Measurements from ENCODE around the gene FGD6.
A peak's percentile ranks its signal among the peaks of the same experiment; 100 is the strongest.

The FGD6 gene

DNA sequence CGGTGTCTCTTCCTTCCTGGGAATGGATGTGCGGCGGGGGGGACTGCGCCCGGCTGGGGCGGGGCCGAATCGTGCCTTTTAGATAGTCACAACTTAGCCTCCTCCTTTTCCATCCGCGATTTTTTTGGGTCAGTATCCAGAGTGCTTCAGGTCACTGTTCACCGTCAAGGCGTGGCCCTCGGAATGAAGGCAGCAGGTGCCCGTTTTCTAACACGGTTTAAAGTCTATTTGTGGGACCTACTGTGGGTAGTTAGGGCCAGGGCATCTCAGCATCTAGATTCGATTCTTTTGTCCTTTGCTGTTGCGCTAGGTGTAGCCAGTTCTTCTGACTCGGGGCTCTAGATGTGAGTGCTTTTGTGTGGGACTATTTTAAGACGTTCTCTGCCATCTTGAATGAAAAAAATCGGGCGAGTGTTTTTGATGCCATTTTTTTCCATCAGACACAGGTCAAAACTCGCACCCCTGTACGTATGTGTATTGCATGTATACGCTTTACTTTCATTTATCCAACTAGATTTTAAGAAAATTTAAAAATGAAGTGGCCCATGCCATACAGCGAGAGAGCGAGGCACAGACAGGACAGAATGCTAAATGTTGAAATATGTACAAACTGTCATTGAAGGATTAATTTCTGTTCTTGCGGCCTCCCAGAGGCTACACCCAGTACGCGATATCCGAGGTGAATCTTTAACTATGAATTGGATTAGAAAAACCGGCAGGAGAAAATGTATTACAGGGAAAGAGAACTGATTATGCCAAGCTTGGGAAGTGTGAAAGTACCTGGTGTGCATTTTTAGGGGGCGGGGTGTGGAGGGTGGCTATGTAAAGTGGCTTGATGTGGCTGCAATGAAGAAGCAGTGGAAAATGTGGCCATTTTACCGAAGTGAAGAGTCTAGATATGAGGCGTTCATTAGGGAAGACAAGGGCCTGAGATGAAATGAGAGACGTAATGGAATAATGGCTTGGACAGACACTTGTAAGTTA, 1.2 kb upstream of the FGD6 start:
- Histone ChIP-seq H4K20me1 (ENCODE audit: low read depth, low read length) (no peaks in the 10 kb centered on the region), H3K4me2 (ENCODE audit: low read depth, low read length, poor library complexity, severe bottlenecking) (peak overlapping the region; percentile 79), H3K79me2 (ENCODE audit: insufficient read depth, low read length) (peaks cover 60% of the 10 kb centered on the region), H3F3A (ENCODE audit: insufficient read depth) (peaks cover 18% of the 10 kb centered on the region), H3K9me2 (replicated peaks; ENCODE audit: insufficient read depth, low read length) (no peaks in the 10 kb centered on the region), H3K27ac (ENCODE audit: low read depth, low read length) (peak overlapping the region; percentile 82), H3K27me3 (ENCODE audit: low read length) (no peaks in the 10 kb centered on the region), H3K9ac (ENCODE audit: low read length) (peak overlapping the region; percentile 79), H3K9me3 (ENCODE audit: insufficient read depth, low read length) (no peaks in the 10 kb centered on the region), H2AFZ (ENCODE audit: low read depth, low read length, severe bottlenecking) (peak overlapping the region; percentile 87), H3K4me3 (ENCODE audit: insufficient read depth, low read length, poor library complexity, severe bottlenecking) (peak overlapping the region; percentile 86), H3K36me3 (ENCODE audit: low read length) (no peaks in the 10 kb centered on the region)
- TF ChIP-seq EZH2phosphoT487 (conservative IDR thresholded peaks at IDR 0.05; ENCODE audit: low read length) (no peak), CTCF (IDR thresholded peaks at IDR 0.05; ENCODE audit: insufficient read depth, low read length, poor library complexity, severe bottlenecking) (no peak)

- Histone ChIP-seq H3K79me2 (ENCODE audit: insufficient read depth, low read length) (peaks cover 44% of the 10 kb centered on the region), H3K9me2 (replicated peaks; ENCODE audit: insufficient read depth, low read length) (no peaks in the 10 kb centered on the region)
Measured at GRCh38 chr12:95216711-95217376, 423 bp downstream of the FGD6 start.

GRCh38 chr12:95215949-95216348, 1.3 kb downstream of the FGD6 start:
- Histone ChIP-seq H3K9ac (ENCODE audit: low read length) (peak overlapping the region; percentile 60; the same call in 1 of the 2 replicates), H3F3A (ENCODE audit: insufficient read depth) (peaks cover 18% of the 10 kb centered on the region), H3K36me3 (ENCODE audit: low read length) (no peaks in the 10 kb centered on the region), H2AFZ (ENCODE audit: low read depth, low read length, severe bottlenecking) (no peak overlapping the region), H3K4me3 (ENCODE audit: insufficient read depth, low read length, poor library complexity, severe bottlenecking) (no peak overlapping the region), H4K20me1 (ENCODE audit: low read depth, low read length) (no peaks in the 10 kb centered on the region), H3K9me2 (replicated peaks; ENCODE audit: insufficient read depth, low read length) (no peaks in the 10 kb centered on the region), H3K9me3 (ENCODE audit: insufficient read depth, low read length) (no peaks in the 10 kb centered on the region), H3K79me2 (ENCODE audit: insufficient read depth, low read length) (peaks cover 35% of the 10 kb centered on the region), H3K4me2 (ENCODE audit: low read depth, low read length, poor library complexity, severe bottlenecking) (peak overlapping the region; percentile 92), H3K27ac (ENCODE audit: low read depth, low read length) (no peak overlapping the region), H3K27me3 (ENCODE audit: low read length) (no peaks in the 10 kb centered on the region)
- TF ChIP-seq CTCF (IDR thresholded peaks at IDR 0.05; ENCODE audit: insufficient read depth, low read length, poor library complexity, severe bottlenecking) = no peak
- TF ChIP-seq EZH2phosphoT487 (conservative IDR thresholded peaks at IDR 0.05; ENCODE audit: low read length) = no peak

More at GRCh38 chr12:95216711-95217376, 423 bp downstream of the FGD6 start:
- Histone ChIP-seq H3K27me3 (ENCODE audit: low read length) (no peaks in the 10 kb centered on the region), H3K4me2 (ENCODE audit: low read depth, low read length, poor library complexity, severe bottlenecking) (peak overlapping the region; percentile 92), H3K4me3 (ENCODE audit: insufficient read depth, low read length, poor library complexity, severe bottlenecking) (peak overlapping the region; percentile 60), H3K9me3 (ENCODE audit: insufficient read depth, low read length) (no peaks in the 10 kb centered on the region), H4K20me1 (ENCODE audit: low read depth, low read length) (no peaks in the 10 kb centered on the region), H3K27ac (ENCODE audit: low read depth, low read length) (peak overlapping the region; percentile 23; the same call in 1 of the 2 replicates), H3K9ac (ENCODE audit: low read length) (peak overlapping the region; percentile 60), H2AFZ (ENCODE audit: low read depth, low read length, severe bottlenecking) (peak overlapping the region; percentile 95), H3F3A (ENCODE audit: insufficient read depth) (peaks cover 18% of the 10 kb centered on the region), H3K36me3 (ENCODE audit: low read length) (no peaks in the 10 kb centered on the region)
- TF ChIP-seq CTCF (IDR thresholded peaks at IDR 0.05; ENCODE audit: insufficient read depth, low read length, poor library complexity, severe bottlenecking) (no peak), EZH2phosphoT487 (conservative IDR thresholded peaks at IDR 0.05; ENCODE audit: low read length) (no peak)

All from SU-DHL-6 (cell line).